Measurements from ENCODE around the gene GABRA1.

GABRA1 gene

GRCh38 chr5:161847941-161848391 is at the start of gene GABRA1:
TSS of gene GABRA1 (plus strand) at chr5:161848120. CDS start at chr5:161850811, 2,691 bp downstream.
- DNase-seq: peak; percentile 10
- Histone ChIP-seq H3K36me3 (no peaks in the 10 kb centered on the region), H3K4me3 (ENCODE audit: low read depth, low read length) (no peak within 1 kb of the TSS), H3K27ac (no peak within 1 kb of the TSS), H3K27me3 (ENCODE audit: insufficient read depth, low read depth, severe bottlenecking) (peaks cover 59% of the 10 kb centered on the region), H3K9me3 (ENCODE audit: severe bottlenecking) (no peaks in the 10 kb centered on the region)
- TF ChIP-seq CTCF (IDR thresholded peaks at IDR 0.05; ENCODE audit: low read depth, low read length): no peak

GRCh38 chr5:161799316-161799715 is 48.6 kb upstream of the GABRA1 start:
- H3K4me3 ChIP-seq (ENCODE audit: low read depth, low read length): no peak overlapping the region
- no peak for TF ChIP-seq CTCF (IDR thresholded peaks at IDR 0.05; ENCODE audit: low read depth, low read length)
- peaks cover 57% of the 10 kb centered on the region for H3K27me3 ChIP-seq (ENCODE audit: insufficient read depth, low read depth, severe bottlenecking)
- no peaks in the 10 kb centered on the region for H3K9me3 ChIP-seq (ENCODE audit: severe bottlenecking)
- no peak overlapping the region for H3K27ac ChIP-seq
- no peaks in the 10 kb centered on the region for H3K36me3 ChIP-seq
- DNase-seq: no peak

- Histone ChIP-seq H3K27ac (no peak overlapping the region), H3K27me3 (ENCODE audit: insufficient read depth, low read depth, severe bottlenecking) (peaks cover 51% of the 10 kb centered on the region), H3K9me3 (ENCODE audit: severe bottlenecking) (no peaks in the 10 kb centered on the region), H3K4me3 (ENCODE audit: low read depth, low read length) (no peak overlapping the region), H3K36me3 (no peaks in the 10 kb centered on the region)
- no peak for TF ChIP-seq CTCF (IDR thresholded peaks at IDR 0.05; ENCODE audit: low read depth, low read length)
- DNase-seq: no peak
Observed at GRCh38 chr5:161804263-161804662, 43.7 kb upstream of the GABRA1 start.

- Histone ChIP-seq H3K9me3 (ENCODE audit: severe bottlenecking) (no peaks in the 10 kb centered on the region), H3K27me3 (ENCODE audit: insufficient read depth, low read depth, severe bottlenecking) (peaks cover 54% of the 10 kb centered on the region), H3K27ac (no peak overlapping the region), H3K36me3 (no peaks in the 10 kb centered on the region), H3K4me3 (ENCODE audit: low read depth, low read length) (no peak overlapping the region)
- DNase-seq: no peak
- TF ChIP-seq CTCF (IDR thresholded peaks at IDR 0.05; ENCODE audit: low read depth, low read length): no peak
Observed at GRCh38 chr5:161846746-161847145, 1.2 kb upstream of the GABRA1 start.

- H3K9me3 ChIP-seq (ENCODE audit: severe bottlenecking): no peaks in the 10 kb centered on the region
- peaks cover 54% of the 10 kb centered on the region for H3K27me3 ChIP-seq (ENCODE audit: insufficient read depth, low read depth, severe bottlenecking)
- no peak for TF ChIP-seq CTCF (IDR thresholded peaks at IDR 0.05; ENCODE audit: low read depth, low read length)
- H3K4me3 ChIP-seq (ENCODE audit: low read depth, low read length): no peak overlapping the region
- no peaks in the 10 kb centered on the region for H3K36me3 ChIP-seq
- DNase-seq: no peak
- no peak overlapping the region for H3K27ac ChIP-seq
Observed at GRCh38 chr5:161847447-161847846, 473 bp upstream of the GABRA1 start.

GRCh38 chr5:161850491-161850890 is 2.6 kb downstream of the GABRA1 start:
- H3K27ac ChIP-seq: no peak overlapping the region
- no peaks in the 10 kb centered on the region for H3K36me3 ChIP-seq
- H3K9me3 ChIP-seq (ENCODE audit: severe bottlenecking): no peaks in the 10 kb centered on the region
- DNase-seq: no peak
- H3K27me3 ChIP-seq (ENCODE audit: insufficient read depth, low read depth, severe bottlenecking): peaks cover 58% of the 10 kb centered on the region
- no peak for TF ChIP-seq CTCF (IDR thresholded peaks at IDR 0.05; ENCODE audit: low read depth, low read length)
- H3K4me3 ChIP-seq (ENCODE audit: low read depth, low read length): no peak overlapping the region

All from WERI-Rb-1 (cell line).